ENCODE measurements around the gene CD247.

- TF ChIP-seq POLR2A (IDR thresholded peaks at IDR 0.05; ENCODE audit: extremely low read depth, insufficient read length) (no peak), CTCF (IDR thresholded peaks at IDR 0.05; ENCODE audit: low read depth, low read length) (no peak), MAX (IDR thresholded peaks at IDR 0.05; ENCODE audit: low read depth, low read length) (no peak)
Observed at GRCh38 chr1:167428395-167428794, 89.9 kb downstream of the CD247 start.

Data from NB4 (cell line).